ENCODE measurements around the gene SDC1. TPM values are rescaled to one million over a fixed set of nuclear protein-coding genes. Genes with fewer than 3 reads are reported as not detected.
"Not testable (repeated sequence)": the region's sequence is repeated elsewhere in the genome, so short reads cannot be mapped to it uniquely, and the experiment has no call there.

Gene SDC1, protein sequence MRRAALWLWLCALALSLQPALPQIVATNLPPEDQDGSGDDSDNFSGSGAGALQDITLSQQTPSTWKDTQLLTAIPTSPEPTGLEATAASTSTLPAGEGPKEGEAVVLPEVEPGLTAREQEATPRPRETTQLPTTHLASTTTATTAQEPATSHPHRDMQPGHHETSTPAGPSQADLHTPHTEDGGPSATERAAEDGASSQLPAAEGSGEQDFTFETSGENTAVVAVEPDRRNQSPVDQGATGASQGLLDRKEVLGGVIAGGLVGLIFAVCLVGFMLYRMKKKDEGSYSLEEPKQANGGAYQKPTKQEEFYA
- 9.8 TPM for total RNA-seq

DNA sequence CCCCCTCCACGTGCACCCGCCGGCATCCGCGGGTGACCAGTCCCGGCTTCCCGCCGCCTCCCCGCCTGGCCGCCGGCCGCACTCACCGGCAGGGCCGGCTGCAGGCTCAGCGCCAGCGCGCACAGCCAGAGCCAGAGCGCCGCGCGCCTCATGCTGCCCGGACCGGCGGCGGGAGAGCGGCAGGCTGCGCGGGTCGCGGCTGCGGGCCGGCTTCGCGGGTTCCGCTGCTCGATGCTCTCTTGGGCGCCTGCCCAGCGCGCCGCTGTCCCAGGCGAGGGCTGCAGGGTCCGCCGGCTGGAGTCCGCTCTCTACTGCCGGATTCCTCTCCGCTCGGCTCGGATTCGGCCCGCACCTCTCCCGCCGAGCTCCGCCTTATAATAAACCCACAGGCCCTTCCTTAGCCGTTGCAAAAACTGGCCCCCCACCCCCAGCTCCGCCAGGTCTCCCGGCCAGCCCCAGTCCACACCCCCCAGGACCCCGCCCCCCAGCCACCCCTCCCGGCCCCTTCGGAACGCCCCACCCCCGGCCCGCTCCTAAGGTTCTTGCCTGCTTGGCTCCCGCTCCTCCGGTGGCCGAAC lies at the start of gene SDC1:
Gene SDC1, minus strand, starts transcription at position 415 of the 578 bp plus-strand sequence. Its CDS starts 263 bp downstream, at position 152.
- DNase-seq (ENCODE audit: low spot score in 2 of 2) (peak; percentile 59 to 61), FAIRE-seq (no peak)

DNA sequence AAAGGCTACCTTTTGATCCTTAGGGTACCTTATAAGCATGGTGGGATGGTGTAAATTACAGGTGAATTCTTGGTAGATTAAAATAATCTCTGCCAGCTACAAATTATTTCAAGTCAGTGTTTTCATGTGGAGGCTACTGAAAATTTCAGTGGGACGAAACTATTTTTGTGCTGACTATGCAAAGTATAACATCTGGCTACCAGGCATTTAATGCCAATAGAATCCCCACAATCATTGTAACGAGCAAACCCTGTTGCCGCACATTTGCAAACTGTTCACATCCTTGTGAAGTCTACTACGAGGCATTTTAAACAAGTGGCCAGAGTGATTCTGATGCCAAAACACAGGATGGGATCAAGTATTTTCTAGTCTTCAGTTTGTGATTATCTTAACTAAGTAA lies 48.1 kb upstream of the SDC1 start:
- no peak for FAIRE-seq
- DNase-seq (ENCODE audit: low spot score in 2 of 2), result no peak

DNA sequence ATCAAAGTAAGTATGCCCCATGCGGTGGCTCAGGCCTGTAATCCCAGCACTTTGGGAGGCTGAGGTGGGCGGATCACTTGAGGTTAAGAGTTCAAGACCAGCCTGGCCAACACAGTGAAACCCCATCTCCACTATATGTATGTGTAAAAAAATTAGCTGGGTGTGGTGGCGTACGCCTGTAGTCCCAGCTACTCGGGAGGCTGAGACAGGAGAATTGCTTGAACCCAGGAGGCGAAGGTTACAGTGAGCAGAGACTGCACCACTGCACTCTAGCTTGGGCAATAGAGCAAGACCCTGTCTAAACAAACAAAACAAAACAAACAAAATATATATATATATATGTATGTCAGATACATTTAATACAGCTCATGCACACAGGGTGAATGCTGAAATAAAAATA lies 43.4 kb upstream of the SDC1 start:
- FAIRE-seq; DNase-seq (ENCODE audit: low spot score in 2 of 2): not testable (repeated sequence)

DNA sequence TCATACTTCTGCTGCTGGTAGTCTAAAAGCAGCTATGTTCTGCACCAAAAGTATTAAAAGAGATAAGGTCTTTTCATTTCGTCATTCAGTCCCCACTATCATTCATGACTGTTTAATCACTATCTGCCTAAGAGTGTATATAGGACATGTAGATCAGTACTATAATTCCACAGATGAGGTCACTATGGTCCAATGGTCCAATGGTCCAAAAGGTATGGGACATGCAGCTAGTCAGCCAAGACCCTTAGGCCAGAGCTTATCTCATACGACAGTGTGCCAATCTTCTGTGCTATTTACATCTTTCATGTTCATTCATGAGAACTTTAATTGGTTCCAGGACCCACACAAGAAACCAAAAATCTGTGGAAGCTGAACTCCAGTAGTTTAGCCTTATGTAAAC lies 42.6 kb upstream of the SDC1 start:
- FAIRE-seq, result no peak
- no peak for DNase-seq (ENCODE audit: low spot score in 2 of 2)

DNA sequence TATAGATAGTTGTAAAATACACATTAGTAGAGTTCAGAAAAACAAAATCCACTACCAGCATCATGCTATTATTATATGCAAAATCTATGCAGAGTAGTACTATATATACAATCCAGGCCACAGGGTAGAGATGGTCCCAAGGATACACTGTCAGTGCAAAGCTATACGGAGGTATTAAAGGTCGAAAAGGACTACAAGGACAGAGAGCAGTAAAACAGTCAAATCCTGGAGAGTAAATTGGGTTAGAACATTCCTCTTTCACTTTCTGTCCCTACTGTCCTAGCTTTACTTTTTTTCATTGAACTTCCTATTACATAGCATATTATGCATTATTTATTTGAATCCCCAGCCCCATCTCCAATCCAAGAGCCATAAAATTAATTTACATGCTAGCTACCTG lies 39.7 kb upstream of the SDC1 start:
- DNase-seq (ENCODE audit: low spot score in 2 of 2) (no peak), FAIRE-seq (no peak)

DNA sequence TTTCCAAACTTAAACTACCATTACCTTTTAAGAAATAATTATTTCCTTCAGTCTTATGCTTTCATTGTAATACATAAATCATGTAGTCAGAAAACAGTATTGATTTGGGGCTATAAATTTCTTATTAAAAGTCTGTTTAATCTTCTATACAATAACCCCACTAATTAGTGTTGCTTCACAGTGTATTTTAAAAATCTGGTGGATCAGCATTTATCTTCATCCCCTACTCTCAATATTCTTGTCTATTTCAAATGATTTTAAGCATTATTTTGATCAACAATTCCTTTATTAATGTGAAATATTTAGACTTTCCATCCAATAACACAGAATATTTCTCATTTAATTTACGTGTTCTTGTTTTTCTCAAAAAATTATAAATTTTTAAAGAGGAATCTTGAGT lies 32.5 kb upstream of the SDC1 start:
- DNase-seq (ENCODE audit: low spot score in 2 of 2) (no peak), FAIRE-seq (no peak)

DNA sequence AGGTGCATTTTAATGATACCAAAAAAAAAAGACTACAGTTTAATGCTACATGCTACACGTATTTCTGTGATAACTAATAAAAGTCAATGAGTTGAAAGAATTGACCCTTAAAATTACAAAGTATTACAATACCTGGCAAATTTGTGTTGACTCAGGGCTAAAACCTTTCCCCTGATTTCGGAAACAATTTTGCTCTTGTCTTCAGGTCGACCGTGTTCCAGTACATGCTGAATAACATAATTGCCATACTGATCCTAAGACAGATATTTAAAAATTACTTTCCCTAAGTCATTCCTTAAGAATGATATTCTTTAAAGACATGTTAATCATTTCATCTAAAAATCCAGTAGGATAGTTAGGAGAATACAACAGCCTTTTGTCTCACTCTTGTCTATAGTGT lies 29.8 kb upstream of the SDC1 start:
- DNase-seq (ENCODE audit: low spot score in 2 of 2) (no peak), FAIRE-seq (no peak)

DNA sequence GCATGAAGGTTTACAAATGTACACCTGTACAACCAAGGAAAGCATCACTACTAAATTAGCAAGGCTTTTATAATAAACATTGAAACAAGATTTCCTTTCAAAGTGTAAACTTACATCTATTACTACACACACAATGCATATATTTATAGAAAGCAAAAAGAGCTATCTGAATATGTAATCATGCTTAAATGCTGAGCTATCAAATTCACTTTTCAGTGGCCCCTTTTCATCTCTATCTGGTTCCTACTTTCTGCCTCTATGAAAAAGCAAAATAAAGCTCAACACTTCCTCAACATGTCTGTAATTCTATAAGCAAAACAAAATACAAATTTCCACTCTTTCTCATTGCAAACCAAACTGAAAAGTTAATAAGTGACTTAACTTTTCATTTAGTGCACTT lies 25.5 kb upstream of the SDC1 start:
- no peak for DNase-seq (ENCODE audit: low spot score in 2 of 2)
- FAIRE-seq, result no peak

DNA sequence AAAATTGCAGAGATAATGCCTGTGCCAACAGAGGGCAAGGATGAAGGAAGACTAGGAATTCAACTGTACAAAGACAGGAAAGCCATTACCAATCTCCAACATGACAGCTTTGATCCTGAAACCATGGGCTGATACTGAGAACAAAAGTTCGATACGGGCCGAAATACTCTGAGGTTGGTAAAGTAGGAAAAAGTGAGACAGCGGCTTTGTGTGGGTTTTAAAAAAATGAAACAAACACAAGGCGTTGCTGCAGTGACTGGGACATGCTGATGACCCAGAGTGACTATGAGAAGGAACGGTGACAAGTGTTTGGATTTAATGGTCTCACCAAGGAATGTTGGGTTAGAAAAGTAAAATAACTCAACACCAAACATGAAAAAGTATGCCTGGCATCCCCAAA lies 24.2 kb upstream of the SDC1 start:
- DNase-seq (ENCODE audit: low spot score in 2 of 2), result no peak
- no peak for FAIRE-seq

DNA sequence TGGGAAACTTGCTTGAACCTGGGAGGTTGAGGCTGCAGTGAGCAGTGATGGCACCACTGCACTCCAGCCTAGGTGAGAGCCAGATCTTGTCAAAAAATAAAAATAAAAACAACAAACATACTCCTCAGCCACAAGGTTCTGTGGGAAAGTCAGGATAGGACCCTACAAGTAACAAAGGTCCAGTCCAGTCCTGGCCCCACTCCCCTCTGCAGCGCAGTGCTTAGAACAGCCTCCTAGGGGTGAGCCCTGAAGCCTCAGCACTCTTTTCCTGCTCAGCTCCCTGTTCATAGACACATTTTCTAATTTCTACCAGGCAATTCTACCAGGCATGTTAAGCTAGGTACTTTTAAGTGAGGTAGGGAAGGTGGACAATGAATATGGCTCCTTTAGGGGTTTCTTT lies 22.2 kb upstream of the SDC1 start:
- FAIRE-seq, result no peak
- no peak for DNase-seq (ENCODE audit: low spot score in 2 of 2)

DNA sequence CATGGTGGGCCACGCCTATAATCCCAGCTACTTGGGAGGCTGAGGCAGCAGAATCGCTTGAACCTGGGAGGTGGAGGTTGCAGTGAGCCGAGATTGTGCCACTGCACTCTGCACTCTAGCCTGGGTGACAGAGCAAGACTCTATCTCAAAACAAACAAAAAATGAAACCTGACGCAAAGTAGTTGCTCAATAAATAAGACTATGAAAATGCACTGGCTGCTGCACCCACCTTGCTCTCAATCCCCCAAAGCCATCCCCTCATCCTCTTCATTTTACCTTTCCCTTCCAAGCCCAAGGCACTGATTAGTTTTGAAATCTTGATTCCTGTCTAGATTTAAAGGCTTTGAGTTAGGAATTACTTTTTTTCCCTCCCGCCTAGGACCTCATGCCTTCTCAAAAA lies 18.7 kb upstream of the SDC1 start:
- FAIRE-seq; DNase-seq (ENCODE audit: low spot score in 2 of 2): not testable (repeated sequence)

DNA sequence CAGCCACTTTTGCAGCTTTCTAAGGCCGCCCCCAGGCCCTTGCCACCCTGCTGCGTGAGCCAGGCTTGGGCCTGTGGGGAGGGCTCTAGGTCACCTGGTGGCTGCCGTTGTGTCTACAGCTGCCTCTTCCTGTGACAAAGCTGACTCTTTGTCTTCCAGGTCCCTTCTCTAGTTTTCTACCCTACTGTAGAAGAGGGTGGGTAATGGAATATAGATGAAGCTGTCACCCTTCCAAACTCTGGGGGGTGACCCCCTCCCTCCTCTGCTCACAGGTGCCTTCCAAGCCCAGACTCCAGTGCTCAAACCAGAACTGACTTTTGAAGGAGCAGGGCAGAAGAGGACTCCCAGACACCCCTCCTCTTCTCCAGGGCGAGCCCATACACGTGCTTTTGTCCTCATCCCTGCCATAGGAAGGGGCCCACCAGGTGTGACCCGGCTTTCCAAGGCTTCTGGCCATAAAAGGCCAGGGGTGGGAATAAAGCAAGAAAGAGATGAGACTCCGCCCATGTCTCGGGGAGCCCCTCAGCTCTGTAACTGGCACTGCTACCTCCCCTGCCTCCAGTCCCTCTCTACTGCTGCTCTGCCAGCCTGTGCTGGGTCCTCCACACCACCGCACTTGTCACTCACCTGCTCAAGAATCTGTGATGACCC lies 17.9 kb upstream of the SDC1 start:
- no peak for FAIRE-seq
- DNase-seq (ENCODE audit: low spot score in 2 of 2), result no peak

DNA sequence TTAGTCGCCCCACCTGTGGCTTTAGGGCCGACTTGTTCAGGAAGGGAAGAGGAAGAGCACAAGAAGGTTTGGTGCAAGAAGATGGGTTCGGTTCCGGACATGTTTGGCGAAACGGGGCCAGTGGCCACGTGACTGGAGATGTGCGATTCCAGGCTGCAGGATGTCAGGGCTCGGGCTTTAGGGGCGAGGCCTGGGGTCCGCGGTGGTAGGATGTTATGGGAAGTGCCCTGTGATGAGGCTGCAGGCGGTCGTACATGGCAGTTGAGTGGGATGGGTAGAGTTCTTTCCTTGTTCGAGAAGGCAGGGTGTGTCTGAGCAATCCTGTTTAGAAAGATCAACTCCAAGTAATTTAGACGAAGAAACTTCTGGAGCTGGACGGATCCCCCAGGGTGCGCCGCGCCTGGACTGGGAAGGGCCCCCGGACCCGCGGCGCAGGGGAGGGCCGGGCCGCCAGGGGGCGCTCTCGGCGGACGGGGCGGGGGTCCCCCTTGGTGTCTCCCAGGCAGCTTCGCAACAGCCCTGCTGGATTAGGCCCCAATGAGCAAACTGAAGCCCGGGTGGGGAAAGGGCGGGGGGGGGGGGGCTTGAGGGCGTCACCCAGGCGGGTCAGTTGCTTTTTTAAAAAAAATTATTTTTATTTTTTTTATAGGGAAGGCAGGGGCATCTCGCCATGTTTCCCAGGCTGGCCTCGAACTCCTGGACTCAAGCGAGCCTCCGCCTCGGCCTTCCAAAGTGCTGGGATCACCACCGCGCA lies 17.2 kb upstream of the SDC1 start:
- DNase-seq (ENCODE audit: low spot score in 2 of 2), result no peak
- no peak for FAIRE-seq

DNA sequence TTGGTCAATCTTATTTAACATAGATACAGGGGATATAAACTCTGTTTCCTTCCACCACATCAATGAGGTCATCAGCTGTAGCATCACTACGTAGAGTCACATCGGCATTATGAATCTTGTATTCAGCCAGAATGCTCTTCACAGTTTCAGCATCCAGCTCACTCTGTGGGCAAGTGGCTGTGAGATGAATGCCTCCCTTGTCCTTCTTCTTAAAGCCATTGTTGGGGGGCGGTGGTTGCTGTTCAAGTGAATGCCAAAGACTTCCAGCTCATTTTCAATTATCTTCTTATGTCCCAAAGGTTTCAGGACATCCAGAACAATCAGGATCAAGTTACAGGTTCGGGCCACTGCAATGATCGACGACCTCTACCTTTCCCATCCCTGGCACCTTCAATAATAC lies 15.4 kb upstream of the SDC1 start:
- DNase-seq (ENCODE audit: low spot score in 2 of 2), result peak in 1 of 2 donors; percentile 19
- not testable (repeated sequence) for FAIRE-seq

DNA sequence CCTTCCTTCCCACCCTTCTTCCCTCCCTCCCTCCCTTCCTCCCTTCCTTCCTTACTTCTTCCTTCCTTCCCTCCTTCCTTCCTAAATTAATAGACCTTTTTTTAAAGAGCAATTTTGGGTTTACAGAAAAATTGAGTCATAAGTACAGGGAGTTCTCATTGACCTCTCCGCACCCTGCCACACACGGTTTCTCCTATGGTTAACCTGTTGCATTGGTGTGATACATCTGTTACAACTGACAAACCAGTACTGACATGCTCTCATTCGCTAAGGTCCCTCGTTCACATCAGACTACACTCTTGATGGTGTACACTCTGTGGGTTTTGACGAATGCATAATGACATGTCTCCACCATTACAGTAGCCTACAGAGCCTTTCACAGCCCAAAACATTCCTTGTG lies 11.6 kb upstream of the SDC1 start:
- DNase-seq (ENCODE audit: low spot score in 2 of 2) (no peak), FAIRE-seq (no peak)

DNA sequence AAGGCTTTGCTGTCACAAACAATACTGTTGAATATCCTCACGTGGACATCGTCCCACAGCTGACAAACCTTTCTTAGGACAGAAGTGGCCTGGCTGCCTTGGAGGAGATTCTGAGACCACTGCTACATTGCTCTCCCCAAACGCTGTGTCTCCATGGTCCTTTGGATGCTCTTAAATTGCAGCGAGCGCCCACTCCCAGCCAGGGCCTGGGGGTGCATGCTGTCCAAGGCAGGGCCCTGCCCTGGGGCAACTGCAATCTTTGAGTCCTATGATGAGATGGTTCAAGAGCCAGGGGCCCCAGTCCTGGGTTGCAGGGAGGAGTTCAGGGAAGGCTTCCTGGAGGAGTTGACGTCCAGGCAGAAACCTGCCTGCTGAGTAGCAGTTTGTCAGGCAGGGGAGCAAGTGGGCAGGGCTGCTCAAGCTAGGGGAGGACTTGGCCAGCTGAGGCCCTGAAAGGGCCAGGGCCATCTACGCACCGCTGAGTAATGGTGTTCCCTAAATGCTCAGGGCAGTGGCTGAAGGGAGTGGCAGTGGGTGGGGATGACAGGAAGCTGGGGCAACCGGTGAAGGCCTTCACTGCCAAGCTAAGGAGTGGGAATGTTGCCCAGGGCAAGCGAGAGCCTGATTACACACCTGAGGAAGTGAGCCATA lies 10.8 kb upstream of the SDC1 start:
- FAIRE-seq, result no peak
- DNase-seq (ENCODE audit: low spot score in 2 of 2), result no peak

DNA sequence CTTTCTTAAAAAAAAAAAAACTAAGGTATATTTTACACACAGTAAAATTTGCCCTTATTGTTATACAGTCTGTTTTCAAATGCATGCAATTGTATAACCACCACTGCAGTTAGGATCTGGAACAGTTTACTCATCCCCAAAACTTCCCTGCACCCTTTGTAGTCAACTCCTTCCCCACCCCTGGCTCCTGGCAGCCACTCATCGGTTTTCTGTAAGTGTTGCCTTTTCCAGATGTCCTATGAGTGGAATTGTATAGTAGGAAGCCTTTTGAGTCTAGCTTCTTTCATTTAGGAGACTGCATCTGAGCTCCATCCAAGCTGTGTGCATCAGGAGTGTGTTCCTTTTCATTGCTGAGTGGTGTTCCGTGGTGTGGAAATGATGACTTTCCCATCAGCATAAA lies 9.7 kb upstream of the SDC1 start:
- not testable (repeated sequence) for FAIRE-seq; DNase-seq (ENCODE audit: low spot score in 2 of 2)

DNA sequence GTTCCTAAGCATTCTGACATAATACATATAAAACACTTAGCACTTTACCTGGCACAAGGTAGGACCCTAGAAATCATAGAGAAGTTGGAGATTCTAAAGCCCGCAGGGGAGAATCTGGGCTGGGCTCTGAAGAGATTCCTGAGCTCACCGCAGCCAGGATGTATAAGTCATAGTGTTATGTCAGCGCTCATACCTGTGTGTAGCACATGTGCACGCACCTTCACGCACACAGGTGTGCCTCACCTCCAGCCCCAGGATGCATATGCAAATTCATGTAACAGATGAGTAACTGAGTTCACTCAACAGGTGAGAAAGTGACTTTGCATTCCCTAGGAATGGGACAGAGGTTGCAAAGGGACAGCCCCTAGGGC lies 7.9 kb upstream of the SDC1 start:
- DNase-seq (ENCODE audit: low spot score in 2 of 2) (no peak), FAIRE-seq (no peak)

DNA sequence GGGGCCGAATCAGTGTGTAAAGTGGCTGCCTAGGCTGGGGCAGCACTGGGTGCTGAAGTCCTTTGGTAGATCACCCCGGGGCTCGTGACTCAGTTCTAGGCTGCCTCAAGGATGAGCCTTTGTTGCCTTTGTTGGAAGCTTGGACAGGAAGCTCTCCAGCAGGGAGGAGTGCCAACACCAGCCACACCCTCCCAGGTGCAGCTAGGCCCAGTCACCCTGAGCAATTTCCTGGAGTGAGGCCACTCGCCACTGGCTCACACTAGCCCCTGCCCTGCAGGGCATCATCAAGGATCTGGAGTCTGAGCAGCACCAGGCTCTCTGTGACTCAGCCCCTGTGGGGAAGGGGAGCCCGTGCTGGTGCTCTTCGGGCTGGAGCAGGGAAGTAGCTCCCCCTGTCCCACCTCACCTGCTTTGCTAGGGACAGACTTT lies 6.7 kb upstream of the SDC1 start:
- FAIRE-seq, result no peak

DNA sequence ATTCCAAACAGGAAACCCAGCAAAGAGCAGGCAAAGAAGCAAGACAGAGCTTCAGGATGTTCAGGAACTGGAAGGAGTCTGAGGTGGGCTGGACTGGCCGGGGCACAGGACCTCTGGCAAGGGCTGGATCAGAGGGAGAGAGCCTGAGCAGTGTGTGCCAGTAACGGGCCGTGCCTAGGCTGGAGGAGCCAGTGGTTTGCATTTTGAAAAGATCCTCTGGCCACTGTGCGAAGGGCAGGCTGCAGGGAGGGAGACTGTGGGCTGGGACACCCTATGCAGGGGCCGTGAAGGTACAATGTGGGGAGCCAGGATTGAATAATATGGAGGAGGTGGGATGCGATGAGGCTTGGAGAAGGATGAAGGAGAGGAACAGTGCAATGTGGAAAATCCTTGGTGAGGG lies 6.2 kb upstream of the SDC1 start:
- DNase-seq (ENCODE audit: low spot score in 2 of 2), result no peak

More for the DNA sequence above, 6.7 kb upstream of the SDC1 start:
- no peak for DNase-seq (ENCODE audit: low spot score in 2 of 2)

DNA sequence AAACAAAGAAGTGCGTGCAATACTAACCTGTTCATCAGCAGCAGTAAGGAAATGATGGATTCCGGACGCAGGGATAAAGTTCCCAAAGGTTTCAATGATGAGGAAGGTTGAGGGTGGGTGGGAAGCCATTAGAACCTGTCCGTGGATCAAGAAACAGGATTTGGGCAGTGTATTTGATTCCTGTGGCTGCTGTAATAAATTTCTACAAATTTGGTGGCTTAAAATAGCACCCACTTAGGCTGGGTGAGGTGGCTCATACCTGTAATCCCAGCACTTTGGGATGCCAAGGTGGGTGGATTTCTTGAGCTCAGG lies 5.1 kb upstream of the SDC1 start:
- FAIRE-seq, result no peak

More for the DNA sequence above, 6.2 kb upstream of the SDC1 start:
- no peak for FAIRE-seq

More for the DNA sequence above, 5.1 kb upstream of the SDC1 start:
- no peak for DNase-seq (ENCODE audit: low spot score in 2 of 2)

All from frontal cortex (tissue), 4 donors.